ENCODE measurements around the gene MICB.
"Not testable (repeated sequence)": the region's sequence is repeated elsewhere in the genome, so short reads cannot be mapped to it uniquely, and the experiment has no call there.

The MICB gene

DNA sequence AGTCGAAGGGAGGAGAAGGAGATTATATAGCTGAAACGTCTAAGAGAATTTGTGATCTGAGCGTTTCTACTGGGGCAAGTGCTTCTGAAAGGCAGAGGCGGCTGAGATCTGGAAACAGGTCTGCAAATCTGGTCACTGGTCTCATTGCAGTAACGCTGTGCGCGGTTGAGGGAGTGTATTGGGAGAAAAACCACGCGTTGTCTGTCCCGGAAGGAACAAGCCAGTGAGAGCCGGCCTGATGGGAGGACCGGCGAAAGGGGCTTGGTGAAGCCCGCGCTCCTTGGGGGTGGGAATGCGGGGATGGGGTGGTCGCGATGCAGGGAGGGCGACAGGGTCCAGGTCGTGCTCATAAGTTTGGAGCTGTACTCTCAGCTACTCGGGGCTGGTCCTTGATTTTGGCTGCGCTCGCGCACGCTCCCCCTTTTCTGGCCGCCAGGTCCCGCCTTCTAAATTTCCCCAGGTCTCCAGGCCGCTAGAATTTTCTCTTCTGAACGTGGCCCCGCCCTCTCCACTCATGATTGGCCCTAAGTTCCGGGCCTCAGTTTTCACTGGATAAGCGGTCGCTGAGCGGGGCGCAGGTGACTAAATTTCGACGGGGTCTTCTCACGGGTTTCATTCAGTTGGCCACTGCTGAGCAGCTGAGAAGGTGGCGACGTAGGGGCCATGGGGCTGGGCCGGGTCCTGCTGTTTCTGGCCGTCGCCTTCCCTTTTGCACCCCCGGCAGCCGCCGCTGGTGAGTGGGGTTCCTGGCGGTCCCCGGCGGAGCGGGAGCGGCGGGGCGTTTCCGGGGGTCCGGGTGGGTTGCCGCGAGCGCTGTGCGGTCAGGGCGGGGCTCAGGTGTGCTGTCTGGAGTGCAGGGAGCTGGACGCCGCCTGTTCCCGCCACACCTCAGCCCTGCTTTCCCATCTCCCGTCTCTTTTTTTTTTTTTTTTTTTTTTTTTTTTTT is at the start of gene MICB:
MICB (plus strand) TSS at position 615 of the 946 bp plus-strand sequence; CDS start at position 664, 49 bp downstream.
- peak; percentile 61 for DNase-seq

DNA sequence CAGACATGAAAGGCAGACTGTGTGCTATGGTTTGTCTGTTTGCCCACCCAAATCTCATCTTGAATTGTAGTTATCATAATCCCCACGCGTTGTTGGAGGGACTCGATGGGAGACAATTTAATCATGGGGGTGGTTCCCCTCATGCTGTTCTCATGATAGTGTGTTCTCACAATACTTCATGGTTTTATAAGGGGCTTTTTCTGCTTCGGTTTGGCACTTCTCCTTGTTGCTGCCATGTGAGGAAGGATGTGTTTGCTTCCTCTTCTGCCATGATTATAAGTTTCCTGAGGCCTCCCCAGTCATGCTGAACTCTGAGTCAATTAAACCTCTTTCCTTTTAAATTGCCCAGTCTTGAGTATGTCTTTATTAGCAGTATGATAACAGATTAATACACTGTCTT is 47.2 kb upstream of the MICB start:
- DNase-seq, result no peak

- no peak for DNase-seq
Measured at GRCh38 chr6:31452859-31453258, 45.1 kb upstream of the MICB start.

GRCh38 chr6:31453259-31453658 is 44.7 kb upstream of the MICB start:
- DNase-seq, result no peak

DNA sequence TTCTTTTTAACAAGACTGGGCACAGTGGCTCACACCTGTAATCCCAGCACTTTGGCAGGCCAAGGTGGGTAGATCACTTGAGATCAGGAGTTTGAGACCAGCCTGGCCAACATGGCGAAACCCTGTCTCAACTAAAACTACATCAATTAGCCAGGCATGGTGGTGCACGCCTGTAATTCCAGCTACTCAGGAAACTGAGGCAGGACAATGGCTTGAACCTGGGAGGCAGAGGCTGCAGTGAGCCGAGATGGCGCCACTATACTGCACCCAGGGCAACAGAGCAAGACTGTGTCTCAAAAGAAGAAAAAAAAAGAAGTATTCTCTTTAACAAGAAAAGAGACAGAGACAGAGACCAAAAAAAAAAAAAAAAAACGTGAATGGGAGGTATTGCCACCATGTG is 38.1 kb upstream of the MICB start:
- DNase-seq, result not testable (repeated sequence)

DNA sequence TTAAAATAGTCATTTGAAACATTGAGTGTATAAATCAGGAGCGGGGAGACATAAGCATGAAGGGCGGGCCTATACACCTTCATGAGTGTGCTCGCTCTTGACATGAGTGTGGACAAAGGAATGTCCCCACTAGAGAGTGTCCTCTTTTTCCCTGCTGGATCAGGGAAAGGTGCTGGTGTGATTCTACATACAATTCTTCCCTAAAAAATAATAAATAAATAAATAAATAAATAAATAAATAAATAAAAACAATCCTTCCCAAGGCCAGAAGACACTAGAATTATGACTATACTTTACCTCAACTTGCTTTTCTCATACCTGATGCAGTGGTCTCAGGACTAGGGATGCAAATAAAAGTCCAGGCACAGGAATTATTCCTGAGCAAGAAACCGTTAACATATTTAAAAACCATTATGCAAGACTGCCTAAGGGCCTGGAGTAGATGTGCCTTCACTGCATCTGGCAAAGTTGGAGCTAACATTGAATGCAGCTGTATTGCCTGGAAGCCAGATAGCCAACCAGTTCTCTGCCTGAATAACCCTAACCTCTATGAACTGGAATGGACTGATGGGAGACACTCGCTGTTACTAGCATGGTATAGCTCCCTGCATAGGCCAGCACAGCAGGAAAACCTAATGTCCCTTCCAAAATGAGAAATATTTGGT is 37.5 kb upstream of the MICB start:
- DNase-seq, result no peak

- DNase-seq, result no peak
Measured at GRCh38 chr6:31462026-31462963, 35.6 kb upstream of the MICB start.

GRCh38 chr6:31462964-31463870 is 34.7 kb upstream of the MICB start:
- peak; percentile 88 for DNase-seq

GRCh38 chr6:31464252-31465184 is 33.4 kb upstream of the MICB start:
- no peak for DNase-seq

DNA sequence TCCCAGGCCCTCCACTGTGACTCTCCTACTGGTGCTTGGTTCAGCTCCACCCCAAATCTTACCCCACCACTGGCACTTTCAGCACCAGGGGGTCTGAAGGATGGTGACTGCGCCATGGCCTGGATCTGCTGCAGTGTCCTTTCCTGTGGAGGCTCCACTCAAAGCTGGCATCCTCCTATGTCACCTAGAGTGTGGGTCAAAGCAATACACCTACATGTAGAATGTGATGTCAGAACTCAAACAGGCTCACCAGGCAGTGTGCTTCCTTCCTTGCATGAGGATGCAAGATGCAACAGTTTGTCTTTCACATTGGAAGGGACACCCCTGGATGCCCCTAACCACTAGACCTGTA is 32.8 kb upstream of the MICB start:
- DNase-seq, result no peak

GRCh38 chr6:31465718-31466117 is 32.2 kb upstream of the MICB start:
- DNase-seq, result no peak

DNA sequence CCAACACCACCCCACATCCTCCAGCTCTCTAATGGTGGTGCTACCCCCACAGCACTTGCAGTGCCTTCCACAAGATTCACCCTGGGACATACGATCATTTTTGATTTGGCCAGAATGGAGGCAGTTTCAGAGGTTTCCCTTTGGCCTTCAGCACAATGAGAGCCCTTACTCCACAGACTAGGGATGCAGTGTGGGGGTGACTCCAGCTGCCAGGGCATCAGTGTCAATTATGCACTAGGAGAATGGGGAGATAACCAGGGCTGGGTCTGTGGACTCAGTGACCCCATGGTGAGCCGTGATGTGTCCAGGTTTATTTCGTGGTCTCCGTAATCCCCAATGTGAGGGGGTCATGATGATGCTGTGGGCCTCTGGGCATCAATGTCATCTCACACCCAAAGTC is 31.5 kb upstream of the MICB start:
- DNase-seq, result no peak

GRCh38 chr6:31467151-31467550 is 30.8 kb upstream of the MICB start:
- no peak for DNase-seq

- no peak for DNase-seq
Measured at GRCh38 chr6:31468311-31468710, 29.6 kb upstream of the MICB start.

GRCh38 chr6:31470801-31471200 is 27.1 kb upstream of the MICB start:
- no peak for DNase-seq

GRCh38 chr6:31471711-31472110 is 26.2 kb upstream of the MICB start:
- no peak for DNase-seq

DNA sequence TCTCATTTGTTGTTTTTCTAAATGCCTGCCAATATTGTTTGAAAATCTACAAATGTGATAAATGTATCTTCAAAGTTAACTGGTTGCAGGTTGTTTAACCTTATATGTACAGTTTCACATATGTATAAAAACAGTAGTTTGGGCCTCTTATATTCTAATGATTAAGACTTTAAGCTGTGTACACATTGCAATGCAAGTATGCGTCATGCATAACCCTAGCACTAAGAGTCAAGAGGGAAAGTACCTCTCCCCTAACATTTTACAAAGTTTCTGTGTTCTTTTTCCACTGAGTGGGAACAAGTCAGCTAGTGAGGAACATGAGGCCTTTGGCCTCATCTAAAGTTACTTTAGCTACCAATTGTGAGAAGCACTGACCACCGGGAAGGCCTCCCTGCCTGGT is 25.7 kb upstream of the MICB start:
- DNase-seq, result no peak

GRCh38 chr6:31473244-31473643 is 24.7 kb upstream of the MICB start:
- DNase-seq, result no peak

GRCh38 chr6:31473780-31474761 is 23.9 kb upstream of the MICB start:
- no peak for DNase-seq

DNA sequence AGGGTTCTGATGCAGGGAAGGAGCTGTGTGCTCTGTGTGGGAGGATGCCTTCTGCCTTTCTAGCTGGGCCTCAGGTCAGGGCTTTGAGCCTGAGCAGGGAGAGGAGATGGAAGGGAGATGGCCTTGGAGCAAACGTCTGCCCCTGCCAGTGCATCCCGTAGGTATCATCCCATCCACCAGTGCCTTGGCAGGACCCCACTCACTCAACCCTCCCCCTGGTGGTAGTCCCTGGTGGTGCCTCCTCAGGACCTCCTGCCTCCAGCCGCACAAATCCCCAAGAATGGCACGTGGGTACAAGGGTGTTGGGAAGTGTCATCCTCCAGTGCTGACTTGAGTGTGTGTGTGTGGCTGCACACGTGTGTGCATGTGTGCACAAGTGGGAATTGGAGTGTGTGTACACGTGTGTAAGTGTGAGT is 23.1 kb upstream of the MICB start:
- DNase-seq, result no peak
